Vagina (tissue), 2 donors: Measurements from ENCODE around the gene CELF4.

Experiments used
- POLR2A ChIP-seq, 2 donors: fragments of 450-650 bp; IDR thresholded peaks; one replicate each; pipeline ENCODE4 v1.6.1; 2017; ENCODE audit warnings: antibody characterized with exemption in 2 of 2, mild to moderate bottlenecking in 2 of 2, moderate library complexity in 2 of 2
- POLR2AphosphoS5 ChIP-seq, 2 donors: sonication (generic); formaldehyde crosslinking; IDR thresholded peaks; one replicate each; pipeline ENCODE4 v1.9.0; 2017; ENCODE audit warnings: antibody characterized with exemption in 2 of 2, mild to moderate bottlenecking in 2 of 2, low read depth in 1 of 2; ENCODE audit not compliant: insufficient read depth in 1 of 2
- TF ChIP-seq, protein P1 (sequence below), 3 experiments: fragments of 450-650 bp in 2 of 3; fragments of 200-600 bp in 1 of 3; sonication (generic) in 1 of 3; IDR thresholded peaks; one replicate each; pipeline ENCODE4 v1.5.1; 2017 to 2019; ENCODE audit warnings: antibody characterized with exemption in 3 of 3, mild to moderate bottlenecking in 2 of 3, moderate library complexity in 2 of 3

- TF ChIP-seq, protein P1, sequence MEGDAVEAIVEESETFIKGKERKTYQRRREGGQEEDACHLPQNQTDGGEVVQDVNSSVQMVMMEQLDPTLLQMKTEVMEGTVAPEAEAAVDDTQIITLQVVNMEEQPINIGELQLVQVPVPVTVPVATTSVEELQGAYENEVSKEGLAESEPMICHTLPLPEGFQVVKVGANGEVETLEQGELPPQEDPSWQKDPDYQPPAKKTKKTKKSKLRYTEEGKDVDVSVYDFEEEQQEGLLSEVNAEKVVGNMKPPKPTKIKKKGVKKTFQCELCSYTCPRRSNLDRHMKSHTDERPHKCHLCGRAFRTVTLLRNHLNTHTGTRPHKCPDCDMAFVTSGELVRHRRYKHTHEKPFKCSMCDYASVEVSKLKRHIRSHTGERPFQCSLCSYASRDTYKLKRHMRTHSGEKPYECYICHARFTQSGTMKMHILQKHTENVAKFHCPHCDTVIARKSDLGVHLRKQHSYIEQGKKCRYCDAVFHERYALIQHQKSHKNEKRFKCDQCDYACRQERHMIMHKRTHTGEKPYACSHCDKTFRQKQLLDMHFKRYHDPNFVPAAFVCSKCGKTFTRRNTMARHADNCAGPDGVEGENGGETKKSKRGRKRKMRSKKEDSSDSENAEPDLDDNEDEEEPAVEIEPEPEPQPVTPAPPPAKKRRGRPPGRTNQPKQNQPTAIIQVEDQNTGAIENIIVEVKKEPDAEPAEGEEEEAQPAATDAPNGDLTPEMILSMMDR (IDR thresholded peaks at IDR 0.05): no peak
- no peak for TF ChIP-seq POLR2A (IDR thresholded peaks at IDR 0.05)
- no peak for TF ChIP-seq POLR2AphosphoS5 (IDR thresholded peaks at IDR 0.05; ENCODE audit: insufficient read depth in 1 of 2, low read depth in 1 of 2)
Measured at GRCh38 chr18:37539236-37539635, 26.4 kb downstream of the CELF4 start.
